Measurements from ENCODE around the gene CDH13.

CDH13 gene

GRCh38 chr16:83109490-83110125 lies 482.8 kb downstream of the CDH13 start:
- TF ChIP-seq TAF1 (IDR thresholded peaks at IDR 0.05; ENCODE audit: borderline replicate concordance, insufficient read depth, low read length): no peak
- no peak for TF ChIP-seq FOXP2 (optimal IDR thresholded peaks at IDR 0.05; ENCODE audit: borderline replicate concordance, extremely low read depth, extremely low read length, insufficient read depth)
- TF ChIP-seq POLR2AphosphoS5 (IDR thresholded peaks at IDR 0.05; ENCODE audit: low read depth, low read length): no peak
- TF ChIP-seq REST (IDR thresholded peaks at IDR 0.05; ENCODE audit: insufficient read depth in 1 of 2, low read depth in 2 of 2, low read length in 2 of 2): no peak
- no peak for TF ChIP-seq SIN3A (IDR thresholded peaks at IDR 0.05; ENCODE audit: borderline replicate concordance, insufficient read depth, low read length)

- no peak for TF ChIP-seq REST (IDR thresholded peaks at IDR 0.05; ENCODE audit: insufficient read depth in 1 of 2, low read depth in 2 of 2, low read length in 2 of 2)
- TF ChIP-seq TAF1 (IDR thresholded peaks at IDR 0.05; ENCODE audit: borderline replicate concordance, insufficient read depth, low read length): no peak
- no peak for TF ChIP-seq SIN3A (IDR thresholded peaks at IDR 0.05; ENCODE audit: borderline replicate concordance, insufficient read depth, low read length)
- TF ChIP-seq POLR2AphosphoS5 (IDR thresholded peaks at IDR 0.05; ENCODE audit: low read depth, low read length): no peak
- no peak for TF ChIP-seq FOXP2 (optimal IDR thresholded peaks at IDR 0.05; ENCODE audit: borderline replicate concordance, extremely low read depth, extremely low read length, insufficient read depth)
Observed at GRCh38 chr16:83110269-83110668, 483.5 kb downstream of the CDH13 start.

GRCh38 chr16:83113317-83113716 lies 486.5 kb downstream of the CDH13 start:
- TF ChIP-seq SIN3A (IDR thresholded peaks at IDR 0.05; ENCODE audit: borderline replicate concordance, insufficient read depth, low read length) (no peak), TAF1 (IDR thresholded peaks at IDR 0.05; ENCODE audit: borderline replicate concordance, insufficient read depth, low read length) (no peak), FOXP2 (optimal IDR thresholded peaks at IDR 0.05; ENCODE audit: borderline replicate concordance, extremely low read depth, extremely low read length, insufficient read depth) (no peak), REST (IDR thresholded peaks at IDR 0.05; ENCODE audit: insufficient read depth in 1 of 2, low read depth in 2 of 2, low read length in 2 of 2) (no peak), POLR2AphosphoS5 (IDR thresholded peaks at IDR 0.05; ENCODE audit: low read depth, low read length) (no peak)

GRCh38 chr16:83113811-83114210 lies 487.0 kb downstream of the CDH13 start:
- TF ChIP-seq SIN3A (IDR thresholded peaks at IDR 0.05; ENCODE audit: borderline replicate concordance, insufficient read depth, low read length): no peak
- no peak for TF ChIP-seq TAF1 (IDR thresholded peaks at IDR 0.05; ENCODE audit: borderline replicate concordance, insufficient read depth, low read length)
- no peak for TF ChIP-seq POLR2AphosphoS5 (IDR thresholded peaks at IDR 0.05; ENCODE audit: low read depth, low read length)
- TF ChIP-seq FOXP2 (optimal IDR thresholded peaks at IDR 0.05; ENCODE audit: borderline replicate concordance, extremely low read depth, extremely low read length, insufficient read depth): no peak
- TF ChIP-seq REST (IDR thresholded peaks at IDR 0.05; ENCODE audit: insufficient read depth in 1 of 2, low read depth in 2 of 2, low read length in 2 of 2): no peak
